Measurements from ENCODE around the gene REST.

Gene REST

DNA sequence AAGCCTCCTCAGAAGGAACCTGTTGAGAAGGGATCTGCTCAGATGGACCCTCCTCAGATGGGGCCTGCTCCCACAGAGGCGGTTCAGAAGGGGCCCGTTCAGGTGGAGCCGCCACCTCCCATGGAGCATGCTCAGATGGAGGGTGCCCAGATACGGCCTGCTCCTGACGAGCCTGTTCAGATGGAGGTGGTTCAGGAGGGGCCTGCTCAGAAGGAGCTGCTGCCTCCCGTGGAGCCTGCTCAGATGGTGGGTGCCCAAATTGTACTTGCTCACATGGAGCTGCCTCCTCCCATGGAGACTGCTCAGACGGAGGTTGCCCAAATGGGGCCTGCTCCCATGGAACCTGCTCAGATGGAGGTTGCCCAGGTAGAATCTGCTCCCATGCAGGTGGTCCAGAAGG is 22.9 kb downstream of the REST start:
- no peak for TF ChIP-seq ZBTB7A (IDR thresholded peaks at IDR 0.05; ENCODE audit: low read depth)
- no peak for TF ChIP-seq NFIC (IDR thresholded peaks at IDR 0.05)
- TF ChIP-seq TEAD4 (IDR thresholded peaks at IDR 0.05) = no peak
- TF ChIP-seq, protein P1, sequence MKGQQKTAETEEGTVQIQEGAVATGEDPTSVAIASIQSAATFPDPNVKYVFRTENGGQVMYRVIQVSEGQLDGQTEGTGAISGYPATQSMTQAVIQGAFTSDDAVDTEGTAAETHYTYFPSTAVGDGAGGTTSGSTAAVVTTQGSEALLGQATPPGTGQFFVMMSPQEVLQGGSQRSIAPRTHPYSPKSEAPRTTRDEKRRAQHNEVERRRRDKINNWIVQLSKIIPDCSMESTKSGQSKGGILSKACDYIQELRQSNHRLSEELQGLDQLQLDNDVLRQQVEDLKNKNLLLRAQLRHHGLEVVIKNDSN (IDR thresholded peaks at IDR 0.05) = no peak
- no peak for TF ChIP-seq FOXM1 (IDR thresholded peaks at IDR 0.05; ENCODE audit: borderline replicate concordance, low read depth)
- TF ChIP-seq, protein P2, sequence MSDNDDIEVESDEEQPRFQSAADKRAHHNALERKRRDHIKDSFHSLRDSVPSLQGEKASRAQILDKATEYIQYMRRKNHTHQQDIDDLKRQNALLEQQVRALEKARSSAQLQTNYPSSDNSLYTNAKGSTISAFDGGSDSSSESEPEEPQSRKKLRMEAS (IDR thresholded peaks at IDR 0.05) = no peak
- no peak for TF ChIP-seq RAD21 (IDR thresholded peaks at IDR 0.05; ENCODE audit: low read depth)

DNA sequence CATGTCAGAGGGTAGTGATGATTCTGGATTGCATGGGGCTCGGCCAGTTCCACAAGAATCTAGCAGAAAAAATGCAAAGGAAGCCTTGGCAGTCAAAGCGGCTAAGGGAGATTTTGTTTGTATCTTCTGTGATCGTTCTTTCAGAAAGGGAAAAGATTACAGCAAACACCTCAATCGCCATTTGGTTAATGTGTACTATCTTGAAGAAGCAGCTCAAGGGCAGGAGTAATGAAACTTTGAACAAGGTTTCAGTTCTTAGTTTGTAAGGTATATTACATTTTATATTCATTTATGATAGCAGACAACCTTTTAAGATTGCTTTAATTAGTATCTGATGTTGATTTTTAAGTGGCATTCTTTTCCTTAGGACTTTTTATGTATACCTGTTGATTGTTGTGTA is 24.2 kb downstream of the REST start:
- TF ChIP-seq RAD21 (IDR thresholded peaks at IDR 0.05; ENCODE audit: low read depth) = no peak
- TF ChIP-seq NFIC (IDR thresholded peaks at IDR 0.05) = no peak
- TF ChIP-seq, protein P2 (IDR thresholded peaks at IDR 0.05) = no peak
- no peak for TF ChIP-seq FOXM1 (IDR thresholded peaks at IDR 0.05; ENCODE audit: borderline replicate concordance, low read depth)
- TF ChIP-seq TCF12 (IDR thresholded peaks at IDR 0.05; ENCODE audit: low read depth) = no peak
- no peak for TF ChIP-seq CEBPB (IDR thresholded peaks at IDR 0.05)
- no peak for TF ChIP-seq ZBTB7A (IDR thresholded peaks at IDR 0.05; ENCODE audit: low read depth)
- no peak for TF ChIP-seq TAF1 (IDR thresholded peaks at IDR 0.05; ENCODE audit: low read depth)
- TF ChIP-seq YY1 (IDR thresholded peaks at IDR 0.05; ENCODE audit: low read depth) = no peak
- no peak for TF ChIP-seq CREB1 (IDR thresholded peaks at IDR 0.05; ENCODE audit: low read depth)

DNA sequence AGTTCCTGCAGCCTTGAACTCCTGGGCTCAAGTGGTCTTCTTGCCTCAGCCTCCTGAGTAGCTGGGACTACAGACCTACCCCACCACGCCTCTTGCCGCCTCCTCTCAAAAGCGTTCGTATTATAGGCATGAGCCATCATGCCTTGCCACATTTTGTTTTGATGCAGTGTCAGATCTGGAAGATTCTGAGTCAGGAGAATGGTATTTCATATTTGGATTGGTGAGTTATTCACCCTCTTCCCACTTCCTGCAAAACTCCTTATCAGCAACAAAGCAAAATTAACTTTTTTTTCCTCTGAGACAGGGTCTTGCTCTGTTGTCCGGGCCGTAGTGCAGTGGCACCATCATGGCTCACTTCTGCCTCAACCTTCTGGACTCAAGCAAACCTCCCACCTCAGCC is 29.6 kb downstream of the REST start:
- no peak for TF ChIP-seq EGR1 (IDR thresholded peaks at IDR 0.05)
- no peak for TF ChIP-seq YY1 (IDR thresholded peaks at IDR 0.05; ENCODE audit: low read depth)
- TF ChIP-seq EP300 (IDR thresholded peaks at IDR 0.05; ENCODE audit: borderline replicate concordance) = no peak
- TF ChIP-seq TEAD4 (IDR thresholded peaks at IDR 0.05) = no peak
- no peak for TF ChIP-seq NFIC (IDR thresholded peaks at IDR 0.05)
- TF ChIP-seq TCF12 (IDR thresholded peaks at IDR 0.05; ENCODE audit: low read depth) = no peak
- no peak for TF ChIP-seq ZBTB7A (IDR thresholded peaks at IDR 0.05; ENCODE audit: low read depth)
- TF ChIP-seq CEBPB (IDR thresholded peaks at IDR 0.05) = no peak
- TF ChIP-seq, protein P2 (IDR thresholded peaks at IDR 0.05) = no peak
- TF ChIP-seq, protein P1 (IDR thresholded peaks at IDR 0.05) = no peak
- TF ChIP-seq, protein P3, sequence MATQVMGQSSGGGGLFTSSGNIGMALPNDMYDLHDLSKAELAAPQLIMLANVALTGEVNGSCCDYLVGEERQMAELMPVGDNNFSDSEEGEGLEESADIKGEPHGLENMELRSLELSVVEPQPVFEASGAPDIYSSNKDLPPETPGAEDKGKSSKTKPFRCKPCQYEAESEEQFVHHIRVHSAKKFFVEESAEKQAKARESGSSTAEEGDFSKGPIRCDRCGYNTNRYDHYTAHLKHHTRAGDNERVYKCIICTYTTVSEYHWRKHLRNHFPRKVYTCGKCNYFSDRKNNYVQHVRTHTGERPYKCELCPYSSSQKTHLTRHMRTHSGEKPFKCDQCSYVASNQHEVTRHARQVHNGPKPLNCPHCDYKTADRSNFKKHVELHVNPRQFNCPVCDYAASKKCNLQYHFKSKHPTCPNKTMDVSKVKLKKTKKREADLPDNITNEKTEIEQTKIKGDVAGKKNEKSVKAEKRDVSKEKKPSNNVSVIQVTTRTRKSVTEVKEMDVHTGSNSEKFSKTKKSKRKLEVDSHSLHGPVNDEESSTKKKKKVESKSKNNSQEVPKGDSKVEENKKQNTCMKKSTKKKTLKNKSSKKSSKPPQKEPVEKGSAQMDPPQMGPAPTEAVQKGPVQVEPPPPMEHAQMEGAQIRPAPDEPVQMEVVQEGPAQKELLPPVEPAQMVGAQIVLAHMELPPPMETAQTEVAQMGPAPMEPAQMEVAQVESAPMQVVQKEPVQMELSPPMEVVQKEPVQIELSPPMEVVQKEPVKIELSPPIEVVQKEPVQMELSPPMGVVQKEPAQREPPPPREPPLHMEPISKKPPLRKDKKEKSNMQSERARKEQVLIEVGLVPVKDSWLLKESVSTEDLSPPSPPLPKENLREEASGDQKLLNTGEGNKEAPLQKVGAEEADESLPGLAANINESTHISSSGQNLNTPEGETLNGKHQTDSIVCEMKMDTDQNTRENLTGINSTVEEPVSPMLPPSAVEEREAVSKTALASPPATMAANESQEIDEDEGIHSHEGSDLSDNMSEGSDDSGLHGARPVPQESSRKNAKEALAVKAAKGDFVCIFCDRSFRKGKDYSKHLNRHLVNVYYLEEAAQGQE (IDR thresholded peaks at IDR 0.05; ENCODE audit: low read depth) = no peak
- TF ChIP-seq FOXM1 (IDR thresholded peaks at IDR 0.05; ENCODE audit: borderline replicate concordance, low read depth) = no peak

DNA sequence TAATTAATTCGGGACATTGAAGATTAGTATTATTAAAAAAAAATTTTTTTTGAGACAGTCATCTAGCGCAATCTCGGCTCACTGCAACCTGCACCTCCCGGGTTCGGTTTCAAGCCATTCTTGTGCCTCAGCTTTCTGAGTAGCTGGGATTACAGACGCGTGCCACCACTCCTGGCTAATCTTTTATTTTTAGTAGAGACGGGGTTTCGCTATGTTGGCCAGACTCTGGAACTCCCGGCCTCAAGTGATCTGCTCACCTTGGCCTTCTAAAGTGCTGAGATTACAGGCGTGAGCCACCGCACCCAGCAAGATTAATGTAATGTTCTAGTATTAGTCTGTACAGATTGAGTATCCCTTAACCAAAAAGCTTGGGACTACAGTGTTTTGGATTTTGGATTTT is 32.7 kb downstream of the REST start:
- no peak for TF ChIP-seq RAD21 (IDR thresholded peaks at IDR 0.05; ENCODE audit: low read depth)
- no peak for TF ChIP-seq EP300 (IDR thresholded peaks at IDR 0.05; ENCODE audit: borderline replicate concordance)
- TF ChIP-seq, protein P2 (IDR thresholded peaks at IDR 0.05) = no peak
- TF ChIP-seq CREB1 (IDR thresholded peaks at IDR 0.05; ENCODE audit: low read depth) = no peak
- no peak for TF ChIP-seq NFIC (IDR thresholded peaks at IDR 0.05)
- no peak for TF ChIP-seq EGR1 (IDR thresholded peaks at IDR 0.05)
- TF ChIP-seq, protein P3 (IDR thresholded peaks at IDR 0.05; ENCODE audit: low read depth) = no peak
- TF ChIP-seq TEAD4 (IDR thresholded peaks at IDR 0.05) = no peak
- TF ChIP-seq ZBTB7A (IDR thresholded peaks at IDR 0.05; ENCODE audit: low read depth) = no peak
- no peak for TF ChIP-seq TCF12 (IDR thresholded peaks at IDR 0.05; ENCODE audit: low read depth)
- TF ChIP-seq, protein P1 (IDR thresholded peaks at IDR 0.05) = no peak
- no peak for TF ChIP-seq YY1 (IDR thresholded peaks at IDR 0.05; ENCODE audit: low read depth)

DNA sequence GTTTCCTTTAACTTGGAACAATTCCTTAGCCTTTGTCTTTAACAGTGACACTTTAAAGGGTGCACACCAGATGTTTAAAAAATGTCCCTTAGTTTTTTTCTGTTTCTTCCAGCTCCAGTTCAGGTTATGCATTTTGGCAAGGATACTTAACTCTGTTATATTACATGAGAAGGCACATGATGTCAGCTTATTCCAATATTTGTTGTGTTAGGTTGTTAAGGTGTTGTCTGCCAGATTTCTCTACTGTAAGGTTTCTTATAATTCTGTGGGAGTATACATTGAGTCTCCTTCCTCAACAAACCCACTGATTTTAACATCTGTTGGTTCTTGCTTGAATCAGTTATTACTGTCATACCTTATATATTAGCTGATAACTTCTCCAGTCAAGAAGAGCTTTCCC is 33.3 kb downstream of the REST start:
- TF ChIP-seq NFIC (IDR thresholded peaks at IDR 0.05) (no peak), RAD21 (IDR thresholded peaks at IDR 0.05; ENCODE audit: low read depth) (no peak), CREB1 (IDR thresholded peaks at IDR 0.05; ENCODE audit: low read depth) (no peak), YY1 (IDR thresholded peaks at IDR 0.05; ENCODE audit: low read depth) (no peak), EGR1 (IDR thresholded peaks at IDR 0.05) (no peak), TCF12 (IDR thresholded peaks at IDR 0.05; ENCODE audit: low read depth) (no peak), EP300 (IDR thresholded peaks at IDR 0.05; ENCODE audit: borderline replicate concordance) (no peak), TEAD4 (IDR thresholded peaks at IDR 0.05) (no peak), TAF1 (IDR thresholded peaks at IDR 0.05; ENCODE audit: low read depth) (no peak), FOXM1 (IDR thresholded peaks at IDR 0.05; ENCODE audit: borderline replicate concordance, low read depth) (no peak), CEBPB (IDR thresholded peaks at IDR 0.05) (no peak), ZBTB7A (IDR thresholded peaks at IDR 0.05; ENCODE audit: low read depth) (no peak)
- TF ChIP-seq, protein P2 (IDR thresholded peaks at IDR 0.05) = no peak
- TF ChIP-seq, protein P1 (IDR thresholded peaks at IDR 0.05) = no peak
- TF ChIP-seq, protein P3 (IDR thresholded peaks at IDR 0.05; ENCODE audit: low read depth) = no peak
